NCI-H2107 treated with DMSO at 0.1 percent for 48 hours (cell line): ENCODE data around the gene PIGK.
A peak's percentile ranks its signal among the peaks of the same experiment; 100 is the strongest.
"Not testable (repeated sequence)": the region's sequence is repeated elsewhere in the genome, so short reads cannot be mapped to it uniquely, and the experiment has no call there.

Experiments
- DNase-seq: peaks from one replicate; lab custom pipeline; 2025; ENCODE audit not compliant: unreplicated experiment; lab: John Stamatoyannopoulos, UW

The PIGK gene

GRCh38 chr1:77197351-77197750 lies 21.9 kb downstream of the PIGK start:
- DNase-seq, result no peak

DNA sequence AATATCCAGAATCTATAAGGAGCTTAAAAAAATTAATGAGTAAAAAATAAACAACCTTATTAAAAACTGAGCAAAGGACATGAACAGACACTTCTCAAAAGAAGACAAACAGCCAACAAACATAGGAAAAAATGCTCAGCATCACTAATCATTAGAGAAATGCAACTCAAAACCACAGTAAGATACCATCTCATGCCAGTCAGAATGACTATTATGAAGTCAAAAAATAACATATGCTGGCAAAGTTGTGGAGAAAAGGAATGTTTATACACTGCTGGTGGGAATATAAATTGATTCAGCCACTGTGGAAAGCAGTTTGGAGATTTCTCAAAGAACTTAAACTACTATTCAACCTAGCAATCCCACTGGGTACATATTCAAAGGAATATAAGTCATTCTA lies 25.3 kb downstream of the PIGK start:
- DNase-seq, result no peak

GRCh38 chr1:77188770-77189169 lies 30.5 kb downstream of the PIGK start:
- no peak for DNase-seq

DNA sequence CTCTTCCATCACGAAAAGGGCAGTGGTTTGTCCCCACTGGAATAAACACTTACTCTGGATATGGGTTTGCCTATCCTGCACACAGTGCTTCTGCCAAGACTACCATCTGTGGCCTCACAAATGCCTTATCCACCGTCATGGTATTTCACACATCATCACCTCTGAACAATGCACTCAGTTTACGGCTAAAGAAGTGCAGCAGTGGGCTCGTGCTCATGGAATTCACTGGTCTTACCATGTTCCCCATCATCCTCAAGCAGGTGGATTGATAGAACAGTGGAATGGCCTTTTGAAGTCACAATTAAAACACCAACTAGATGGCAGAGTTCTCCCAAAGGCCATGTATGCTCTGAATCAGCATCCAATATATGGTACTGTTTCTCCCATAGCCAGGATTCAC lies 32.3 kb downstream of the PIGK start:
- DNase-seq, result not testable (repeated sequence)

DNA sequence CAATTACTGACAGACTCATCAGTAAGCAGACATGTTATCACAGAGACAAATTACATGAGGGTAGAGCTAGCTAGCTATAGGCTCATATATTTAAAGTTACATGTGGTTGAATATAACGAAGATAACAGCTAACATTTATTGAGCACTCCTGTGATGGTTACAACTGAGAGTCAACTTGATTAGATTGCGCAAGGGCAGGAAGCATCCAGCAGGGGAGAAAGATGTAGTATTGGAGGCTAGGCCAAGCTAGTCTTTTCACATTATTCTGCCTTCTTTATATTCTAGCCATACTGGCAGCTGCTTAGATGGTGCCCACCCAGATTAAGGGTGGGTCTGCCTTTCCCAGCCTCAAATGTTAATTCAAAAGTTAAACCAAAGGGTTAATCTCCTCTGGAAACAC lies 37.1 kb downstream of the PIGK start:
- no peak for DNase-seq

- no peak for DNase-seq
Measured at GRCh38 chr1:77179632-77180031, 39.6 kb downstream of the PIGK start.

- DNase-seq, result no peak
Measured at GRCh38 chr1:77175230-77175844, 43.9 kb downstream of the PIGK start.

DNA sequence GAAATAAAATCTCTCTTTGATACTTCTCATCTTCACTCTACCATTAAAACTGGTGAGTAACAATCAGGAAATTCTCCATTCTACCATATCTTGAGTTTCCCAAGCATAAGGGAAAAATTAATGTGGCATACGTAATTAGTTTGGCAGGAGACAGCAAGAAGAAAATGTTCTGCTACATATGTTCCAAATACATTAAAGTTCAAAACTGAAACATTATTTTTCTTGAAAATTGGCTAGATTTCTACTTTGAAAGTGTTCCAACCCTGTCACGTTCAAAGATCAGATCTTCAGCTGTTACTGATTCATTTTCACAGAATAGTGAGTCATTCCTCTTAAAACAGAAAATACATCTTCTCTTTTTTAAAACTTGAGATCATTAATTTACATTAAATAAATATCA lies 48.5 kb downstream of the PIGK start:
- no peak for DNase-seq

DNA sequence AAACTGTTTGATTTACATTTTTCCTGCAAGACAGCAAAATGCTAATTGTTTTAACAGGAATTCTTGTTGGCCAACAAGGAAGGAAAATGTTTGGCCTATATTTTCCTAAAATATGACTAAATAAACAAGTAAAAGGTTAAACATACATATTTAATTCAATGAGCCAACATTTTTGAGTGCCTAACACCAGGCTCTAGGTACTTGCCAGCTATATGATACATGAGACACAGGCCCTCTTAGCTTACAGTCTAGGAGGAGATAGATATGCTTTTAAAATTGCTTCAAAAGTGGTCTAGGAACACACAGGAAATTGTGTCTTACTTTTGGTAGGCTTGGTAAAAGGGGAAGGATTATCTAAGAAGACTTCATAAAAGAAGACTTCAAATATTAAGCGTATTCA lies 50.9 kb downstream of the PIGK start:
- no peak for DNase-seq

DNA sequence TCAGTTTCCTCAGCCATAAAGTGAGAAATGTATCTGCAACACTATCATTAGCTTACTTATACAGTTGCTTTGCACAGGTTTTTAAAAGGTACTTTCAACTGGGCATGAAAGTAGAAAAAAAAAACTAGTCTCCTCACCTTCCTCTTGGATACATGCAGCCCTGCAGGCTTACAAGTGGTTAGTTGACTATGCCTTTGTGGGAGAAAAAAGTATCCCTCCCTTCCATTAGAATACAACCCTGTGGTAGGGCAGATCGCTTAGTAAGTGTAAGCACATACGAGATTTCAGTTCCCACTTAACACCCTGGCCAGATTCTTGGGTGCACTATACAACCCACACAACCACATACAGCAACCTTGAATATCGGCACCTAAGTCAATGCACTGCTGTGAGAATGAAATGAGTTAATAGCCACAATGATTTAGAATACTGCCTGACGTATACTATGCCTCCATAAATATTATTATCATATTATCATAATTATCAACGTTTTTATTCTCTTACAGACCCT lies 54.7 kb downstream of the PIGK start:
- DNase-seq, result no peak

- DNase-seq, result not testable (repeated sequence)
Measured at GRCh38 chr1:77159706-77160105, 59.5 kb downstream of the PIGK start.

DNA sequence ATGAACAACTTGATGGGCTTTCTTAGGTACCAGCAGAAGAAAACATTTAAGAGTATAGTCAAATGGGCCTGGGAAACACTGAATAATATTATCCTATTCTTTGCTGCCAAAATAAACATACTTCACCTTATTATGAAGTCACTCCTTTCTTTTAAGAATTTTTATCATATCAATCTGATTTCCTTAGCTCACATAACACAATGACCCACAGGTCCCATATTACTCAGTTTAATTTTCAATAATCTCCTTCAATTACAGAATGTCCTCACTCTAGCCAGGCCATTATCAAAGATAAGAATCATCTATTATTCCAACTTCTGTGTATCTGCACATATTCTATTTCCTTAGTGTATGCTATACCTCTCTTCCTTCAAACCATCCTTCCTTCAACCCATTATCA lies 63.0 kb downstream of the PIGK start:
- no peak for DNase-seq

GRCh38 chr1:77146270-77146669 lies 73.0 kb downstream of the PIGK start:
- no peak for DNase-seq

DNA sequence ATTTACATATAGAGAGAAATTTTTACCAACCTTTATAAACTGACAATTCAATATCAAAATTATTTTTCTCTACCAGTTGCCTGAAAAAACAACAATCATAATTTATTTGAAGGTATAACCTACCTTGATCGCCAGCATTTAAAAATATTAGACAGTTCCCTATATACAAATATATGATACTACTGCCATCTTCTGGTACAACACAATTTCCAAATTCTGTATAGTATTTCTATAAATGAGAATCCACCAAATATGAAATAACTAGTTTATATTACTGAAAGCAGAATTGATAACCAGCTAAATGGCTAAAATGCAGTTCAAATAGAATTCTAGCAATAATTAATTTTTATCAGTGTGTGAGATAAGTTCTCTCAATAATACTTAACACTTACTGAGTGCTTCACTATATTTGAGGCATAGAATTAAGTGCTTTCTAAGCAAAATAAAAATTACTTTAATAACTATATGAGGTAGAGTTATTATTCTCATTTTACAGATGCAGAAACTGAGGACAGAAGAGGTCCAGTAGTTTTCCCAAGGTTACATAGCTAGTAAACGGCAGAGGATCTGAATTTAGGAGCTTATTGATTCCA lies 75.6 kb downstream of the PIGK start:
- DNase-seq, result peak; percentile 20

DNA sequence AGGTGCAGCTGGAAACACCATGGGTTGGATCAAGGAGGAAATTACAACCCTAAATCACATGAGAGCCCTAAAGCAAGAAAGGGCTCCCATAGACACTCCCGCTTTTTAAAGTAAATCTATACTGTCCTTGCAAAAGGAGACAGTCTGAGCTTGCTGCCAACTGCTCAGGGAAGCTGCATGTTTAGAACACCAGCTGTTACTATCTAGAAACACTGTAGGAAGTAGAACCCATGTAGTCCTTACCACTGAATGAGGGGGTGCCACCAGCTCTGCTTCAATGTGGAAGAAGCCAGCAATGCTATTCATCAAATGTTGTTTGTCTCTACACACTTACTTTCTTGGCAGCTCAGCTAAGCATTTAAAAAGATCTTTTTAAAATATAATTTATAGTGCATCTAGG lies 79.8 kb downstream of the PIGK start:
- no peak for DNase-seq

GRCh38 chr1:77134359-77134758 lies 84.9 kb downstream of the PIGK start:
- no peak for DNase-seq

DNA sequence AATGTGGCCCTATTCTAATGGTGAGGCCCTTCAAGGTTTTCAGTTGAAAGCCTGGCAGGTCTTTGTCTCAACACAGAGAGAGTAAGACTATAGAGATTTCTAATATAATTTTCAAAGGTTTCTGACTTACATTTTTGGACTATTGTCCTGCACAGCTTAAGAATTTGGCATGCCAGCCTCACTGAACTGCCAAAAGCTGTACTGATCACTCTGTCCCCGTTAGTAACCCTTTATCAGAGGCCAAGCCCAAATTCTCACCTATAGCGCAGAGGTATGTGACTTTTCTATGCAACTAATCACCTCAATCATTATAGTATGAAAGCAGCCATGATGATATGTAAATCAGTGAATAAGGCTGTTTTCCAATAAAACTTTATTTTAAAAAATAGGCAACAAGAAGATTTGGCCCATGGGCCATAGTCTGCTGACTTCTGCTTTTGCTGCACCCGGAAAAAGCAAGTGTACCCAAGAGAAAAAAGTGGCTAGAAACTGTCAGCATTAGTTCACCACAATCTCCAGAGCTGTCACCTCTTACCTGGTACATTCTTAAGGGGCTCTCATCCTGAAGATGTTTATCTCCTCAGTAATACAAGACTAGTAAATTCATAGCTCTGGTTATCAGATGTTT lies 85.4 kb downstream of the PIGK start:
- DNase-seq, result no peak

DNA sequence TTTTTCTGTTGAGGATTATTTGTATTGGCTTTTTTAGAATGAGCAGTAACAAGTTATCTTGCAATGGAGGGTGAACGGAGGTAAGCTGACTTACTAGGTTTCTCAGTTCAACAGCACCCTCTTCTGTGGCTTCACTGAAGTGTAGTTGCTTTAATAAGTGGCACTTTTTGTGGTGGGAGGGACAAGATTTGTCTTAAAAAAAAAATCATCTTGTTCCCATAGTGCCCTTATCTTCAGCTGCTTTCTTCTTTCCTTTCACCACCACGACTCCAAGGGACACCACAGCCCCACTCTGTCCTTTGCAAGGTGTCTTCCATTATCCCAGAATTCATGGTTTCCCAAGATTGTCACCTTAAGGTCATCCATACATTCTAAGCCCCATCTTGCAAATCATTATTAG lies 92.9 kb downstream of the PIGK start:
- peak; percentile 81 for DNase-seq

DNA sequence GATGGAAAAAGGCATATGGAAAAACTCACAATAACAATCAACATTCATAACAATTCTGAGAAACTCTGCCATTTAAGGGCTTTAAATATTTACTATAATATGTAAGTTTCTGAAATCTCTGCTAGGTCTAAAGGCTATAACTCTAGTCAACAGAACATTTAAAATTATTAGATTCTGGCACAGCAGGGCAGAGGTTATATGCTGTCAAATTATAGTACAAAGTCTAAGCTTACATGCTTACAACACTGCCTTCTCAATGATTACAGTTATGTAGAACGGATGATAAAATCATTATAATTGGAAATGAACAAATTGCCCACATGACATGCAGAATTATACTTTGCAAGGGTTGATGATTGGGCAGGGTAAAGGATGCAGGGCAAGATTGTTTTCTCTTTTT lies 97.7 kb downstream of the PIGK start:
- DNase-seq, result no peak

GRCh38 chr1:77120950-77121349 lies 98.3 kb downstream of the PIGK start:
- peak; percentile 55 for DNase-seq

GRCh38 chr1:77118712-77119111 lies 100.5 kb downstream of the PIGK start:
- no peak for DNase-seq

GRCh38 chr1:77104672-77105071 lies 114.6 kb downstream of the PIGK start:
- DNase-seq, result no peak

DNA sequence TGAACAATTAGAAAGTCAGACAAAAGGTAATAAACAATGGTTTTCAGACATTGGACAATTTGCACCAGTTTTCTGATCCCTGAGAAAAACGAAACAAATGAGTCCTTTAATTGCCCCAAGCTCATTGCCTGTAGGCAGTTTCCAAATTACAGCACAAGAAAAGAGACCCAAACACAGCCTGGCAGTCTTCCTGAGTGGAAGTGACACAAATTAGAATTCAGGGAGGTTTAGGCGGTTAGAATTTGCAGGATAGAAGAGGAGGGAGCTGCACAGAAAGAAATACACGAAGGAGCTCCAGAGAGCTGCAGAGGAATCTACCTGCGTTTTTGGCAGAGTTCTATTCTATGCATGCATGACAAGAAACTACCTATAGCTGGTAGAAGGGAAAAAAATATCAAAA lies 115.7 kb downstream of the PIGK start:
- no peak for DNase-seq
